CD4-positive, alpha-beta T cell treated with Interleukin-6 at 100 ng/mL for 8 hours (primary cell): ENCODE measurements around the gene BUB3.

Experiments used
- DNase-seq: peaks from one replicate; pipeline ENCODE4 v3.0.0-alpha.2; 2020; ENCODE audit warnings: mixed read lengths, low spot score

Gene BUB3, protein sequence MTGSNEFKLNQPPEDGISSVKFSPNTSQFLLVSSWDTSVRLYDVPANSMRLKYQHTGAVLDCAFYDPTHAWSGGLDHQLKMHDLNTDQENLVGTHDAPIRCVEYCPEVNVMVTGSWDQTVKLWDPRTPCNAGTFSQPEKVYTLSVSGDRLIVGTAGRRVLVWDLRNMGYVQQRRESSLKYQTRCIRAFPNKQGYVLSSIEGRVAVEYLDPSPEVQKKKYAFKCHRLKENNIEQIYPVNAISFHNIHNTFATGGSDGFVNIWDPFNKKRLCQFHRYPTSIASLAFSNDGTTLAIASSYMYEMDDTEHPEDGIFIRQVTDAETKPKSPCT

DNA sequence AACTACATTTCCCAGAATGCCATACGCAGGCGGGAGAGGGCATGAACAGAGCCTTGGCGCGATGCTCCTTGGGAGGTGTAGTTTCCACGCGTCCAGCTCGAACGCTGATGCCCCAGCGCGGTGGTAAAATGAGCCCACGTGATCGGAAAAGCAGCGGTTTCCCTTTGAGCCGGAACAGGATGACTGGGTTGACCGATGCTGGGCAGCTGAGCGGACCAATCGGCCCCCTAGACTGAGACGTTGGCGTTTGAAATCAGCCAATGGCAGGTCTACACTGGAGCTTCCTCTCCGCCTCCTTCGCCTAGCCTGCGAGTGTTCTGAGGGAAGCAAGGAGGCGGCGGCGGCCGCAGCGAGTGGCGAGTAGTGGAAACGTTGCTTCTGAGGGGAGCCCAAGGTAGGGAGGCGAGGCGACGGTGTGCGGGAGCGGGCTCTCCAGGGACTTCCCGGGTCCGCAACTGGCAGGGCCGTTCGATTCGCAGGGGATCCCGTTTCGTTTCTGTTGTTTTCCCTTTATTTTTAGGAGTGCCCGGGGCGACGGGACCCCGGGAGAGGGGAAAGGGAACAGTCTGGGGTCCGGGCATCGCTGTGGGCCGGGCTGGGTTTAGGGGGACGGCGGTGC, at the start of gene BUB3:
BUB3 (plus strand) TSS at position 311 of the 619 bp plus-strand sequence. CDS start 516 bp downstream, outside the sequence.
- peak; percentile 97 for DNase-seq

GRCh38 chr10:123109466-123109865, 44.7 kb upstream of the BUB3 start:
- DNase-seq, result no peak

DNA sequence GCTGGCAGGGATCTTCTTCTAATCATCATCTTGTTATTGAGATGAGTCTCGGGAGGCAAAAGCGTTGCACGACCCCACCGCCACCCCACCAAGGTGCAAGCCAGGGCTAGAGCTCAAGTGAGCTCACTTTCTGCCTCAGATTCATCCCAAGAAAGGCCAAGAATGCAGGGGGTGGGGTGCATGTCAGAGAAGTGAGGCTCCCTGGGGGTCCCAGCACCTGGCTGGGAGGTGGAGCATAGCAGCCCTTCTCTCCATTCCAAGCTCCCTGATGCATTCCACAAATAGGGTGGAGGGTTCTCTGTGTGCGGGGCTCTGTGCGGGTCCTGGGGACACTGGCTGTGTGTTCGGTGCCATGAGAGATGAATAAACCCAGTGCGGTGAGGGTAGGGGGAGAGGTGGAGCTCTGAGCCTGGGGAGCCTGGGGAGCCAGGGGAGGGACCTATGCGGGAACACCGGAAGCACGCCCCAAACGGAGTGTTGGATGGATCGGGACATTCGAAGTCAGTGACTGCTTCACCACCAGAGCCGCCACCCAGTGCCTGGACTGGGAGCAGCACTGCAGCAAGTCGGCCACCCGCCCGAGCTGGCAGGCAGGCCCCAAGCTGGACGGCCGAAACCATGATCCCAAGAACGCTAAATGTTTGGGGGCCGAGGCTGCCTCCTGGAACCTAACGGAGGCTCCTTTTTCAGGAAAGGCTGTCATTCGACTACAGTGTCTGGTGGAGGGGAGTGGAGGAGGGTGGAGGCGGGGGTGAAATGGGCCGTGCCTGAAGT, 36.4 kb upstream of the BUB3 start:
- no peak for DNase-seq

- DNase-seq, result no peak
Observed at GRCh38 chr10:123119081-123119480, 35.1 kb upstream of the BUB3 start.

DNA sequence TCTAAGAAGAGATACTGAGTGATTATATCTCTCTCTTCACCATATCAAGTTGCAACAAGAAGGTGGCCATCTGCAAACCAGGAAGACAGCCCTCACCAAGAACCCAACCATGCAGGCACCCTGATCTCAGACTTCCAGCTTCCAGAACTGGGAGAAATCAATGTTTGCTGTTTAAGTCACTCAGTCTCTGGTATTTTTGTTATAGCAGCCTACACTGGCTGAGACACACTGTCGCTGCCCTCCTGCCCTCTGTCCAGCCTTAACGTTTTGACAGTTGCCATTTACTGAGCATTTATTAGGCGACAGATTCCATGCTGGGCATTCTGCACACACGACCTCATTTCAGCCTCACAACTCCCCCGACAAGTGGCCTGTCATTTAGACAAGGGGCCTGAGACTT, 28.0 kb upstream of the BUB3 start:
- DNase-seq, result no peak

DNA sequence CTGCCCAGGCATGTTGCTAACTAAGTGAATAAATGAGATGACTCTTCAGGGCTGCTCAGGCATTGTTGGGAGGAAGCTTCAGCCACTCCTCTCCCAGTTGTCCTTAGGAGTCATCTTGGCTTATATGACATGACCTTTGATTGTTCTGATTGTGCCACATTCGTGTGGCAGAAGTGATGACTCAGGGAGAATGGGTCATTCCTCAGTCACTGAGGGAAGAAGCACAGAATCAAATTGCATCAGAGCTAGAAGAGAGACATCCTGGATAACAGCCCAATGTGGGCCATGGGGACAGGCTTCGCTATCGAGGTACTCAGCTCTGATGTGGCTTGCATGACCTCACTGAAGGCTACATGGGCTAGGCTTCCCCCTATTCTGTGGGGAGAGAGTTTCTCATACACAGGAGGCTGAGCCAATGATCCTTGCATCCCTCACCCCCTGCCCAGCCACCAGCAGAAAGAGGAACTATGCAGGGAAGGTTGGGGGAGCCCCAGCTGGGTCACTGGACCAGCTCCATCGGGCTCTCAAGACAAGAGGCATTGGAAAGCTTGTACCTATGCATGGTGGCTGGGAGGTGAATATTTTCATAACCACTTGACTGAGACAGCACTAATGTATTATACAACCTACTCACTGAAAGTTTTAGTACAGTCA, 24.5 kb upstream of the BUB3 start:
- no peak for DNase-seq

GRCh38 chr10:123132576-123133477, 21.4 kb upstream of the BUB3 start:
- peak; percentile 79 for DNase-seq

- DNase-seq, result no peak
Observed at GRCh38 chr10:123133541-123134342, 20.5 kb upstream of the BUB3 start.

- no peak for DNase-seq
Observed at GRCh38 chr10:123134343-123134914, 19.8 kb upstream of the BUB3 start.

DNA sequence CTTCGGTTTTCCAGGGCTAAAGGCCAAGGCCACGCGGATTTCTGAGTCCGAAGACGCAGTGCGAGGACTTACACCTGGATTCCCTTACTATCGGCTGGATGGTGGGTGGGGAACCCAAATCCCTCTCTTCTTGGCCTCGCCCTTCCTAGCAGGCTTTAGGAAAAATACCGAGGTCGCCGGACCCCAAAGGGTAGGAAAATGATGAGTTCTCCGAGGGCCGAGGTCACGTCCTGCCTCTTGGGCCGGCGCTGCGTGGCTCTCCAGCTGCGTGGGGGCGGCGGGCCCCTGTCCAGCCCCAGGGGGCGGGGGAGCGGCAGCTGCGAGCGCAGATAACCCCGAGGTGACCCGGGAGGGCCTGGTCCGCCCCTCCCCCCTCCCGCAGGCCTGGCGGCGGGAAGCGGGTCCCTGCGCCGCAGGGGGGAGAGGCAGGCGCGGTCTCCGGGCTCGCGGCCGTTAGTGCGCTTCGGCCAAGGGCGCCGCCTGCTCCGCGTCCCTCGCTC, 19.2 kb upstream of the BUB3 start:
- DNase-seq, result no peak

DNA sequence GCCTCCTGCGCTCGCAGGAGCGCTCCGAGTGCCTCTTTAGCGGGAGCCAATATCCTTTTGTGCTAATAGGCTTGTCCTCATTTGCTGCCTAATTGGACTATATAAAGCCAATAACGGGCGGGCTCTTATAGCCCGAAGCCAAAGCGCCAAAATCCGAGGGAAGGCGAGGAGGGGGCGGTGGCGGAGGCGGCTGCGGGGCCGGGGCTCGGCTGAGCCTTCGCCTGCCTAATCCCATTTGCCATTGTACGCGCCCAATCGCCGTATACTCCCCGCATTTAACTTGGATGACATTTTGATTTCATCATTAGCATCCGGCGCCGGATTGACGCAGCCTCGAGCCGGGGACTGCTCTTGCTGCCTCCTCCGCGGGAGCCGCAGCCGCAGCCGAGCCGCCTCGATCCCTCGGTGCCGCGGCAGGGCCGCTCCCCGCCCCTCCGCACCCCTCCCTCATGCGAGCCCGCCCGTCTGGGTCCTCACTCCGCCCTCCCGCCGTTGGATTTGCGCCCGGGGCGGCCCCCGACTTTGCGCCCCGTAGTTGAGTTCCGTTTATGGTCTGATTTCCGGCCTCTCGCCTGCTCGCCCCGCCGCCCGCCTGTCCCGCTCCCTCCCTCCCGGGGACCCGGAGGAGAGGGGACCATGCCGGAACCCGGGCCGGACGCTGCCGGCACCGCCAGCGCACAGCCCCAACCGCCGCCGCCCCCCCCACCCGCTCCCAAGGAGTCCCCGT, 18.6 kb upstream of the BUB3 start, which contains the start of gene HMX3:
HMX3 (plus strand) TSS at position 556 of the 727 bp plus-strand sequence; CDS start at position 637, 81 bp downstream.
- DNase-seq, result no peak

DNA sequence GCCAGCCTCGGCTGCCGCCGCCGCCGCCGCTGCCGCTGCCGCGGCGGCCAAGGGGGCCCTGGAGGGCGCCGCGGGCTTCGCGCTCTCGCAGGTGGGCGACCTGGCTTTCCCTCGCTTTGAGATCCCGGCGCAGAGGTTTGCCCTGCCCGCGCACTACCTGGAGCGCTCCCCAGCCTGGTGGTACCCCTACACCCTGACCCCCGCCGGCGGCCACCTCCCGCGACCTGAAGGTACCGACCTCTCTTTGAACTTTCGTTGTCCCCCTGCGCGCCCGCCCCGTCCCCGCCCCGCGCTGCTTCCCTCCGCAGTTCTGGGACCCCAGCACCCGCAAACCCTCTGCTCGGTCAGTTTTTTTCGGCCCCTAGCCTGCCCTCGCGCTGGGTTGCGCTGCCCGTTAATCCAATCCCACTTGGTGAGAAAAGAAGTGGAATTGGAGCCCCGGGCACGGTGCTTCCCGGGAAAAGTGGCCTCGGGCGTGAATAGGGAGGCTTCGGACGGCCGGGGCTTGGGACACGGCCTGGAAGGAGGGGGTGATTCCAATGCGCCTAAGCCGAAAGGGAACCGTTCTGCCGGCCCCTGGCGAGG, 17.9 kb upstream of the BUB3 start:
- no peak for DNase-seq

DNA sequence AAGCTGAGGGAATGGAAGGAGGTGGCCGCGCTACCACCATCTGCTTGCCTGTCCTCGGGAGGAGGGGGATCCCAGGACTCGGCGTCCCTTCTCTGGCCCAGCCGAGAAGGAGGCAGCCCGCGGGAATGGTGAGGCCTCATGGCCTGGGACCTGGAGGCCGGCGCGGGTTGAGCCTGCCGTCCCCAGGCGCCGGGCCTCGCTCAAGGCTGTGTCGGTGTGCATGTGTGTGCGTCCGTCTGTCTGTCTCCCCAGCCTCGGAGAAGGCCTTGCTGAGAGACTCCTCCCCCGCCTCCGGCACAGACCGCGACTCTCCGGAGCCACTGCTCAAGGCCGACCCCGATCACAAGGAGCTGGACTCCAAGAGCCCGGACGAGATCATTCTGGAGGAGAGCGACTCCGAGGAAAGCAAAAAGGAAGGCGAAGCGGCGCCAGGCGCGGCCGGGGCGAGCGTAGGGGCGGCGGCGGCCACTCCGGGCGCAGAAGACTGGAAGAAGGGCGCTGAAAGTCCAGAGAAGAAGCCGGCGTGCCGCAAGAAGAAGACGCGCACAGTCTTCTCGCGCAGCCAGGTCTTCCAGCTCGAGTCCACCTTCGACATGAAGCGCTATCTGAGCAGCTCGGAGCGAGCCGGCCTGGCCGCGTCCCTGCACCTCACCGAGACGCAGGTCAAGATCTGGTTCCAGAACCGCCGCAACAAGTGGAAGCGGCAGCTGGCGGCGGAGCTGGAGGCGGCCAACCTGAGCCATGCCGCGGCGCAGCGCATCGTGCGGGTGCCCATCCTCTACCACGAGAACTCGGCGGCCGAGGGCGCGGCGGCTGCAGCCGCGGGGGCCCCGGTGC, 17.2 kb upstream of the BUB3 start:
- DNase-seq, result no peak

- no peak for DNase-seq
Observed at GRCh38 chr10:123139165-123139520, 15.1 kb upstream of the BUB3 start.

GRCh38 chr10:123139521-123140163, 14.6 kb upstream of the BUB3 start:
- DNase-seq, result no peak

- no peak for DNase-seq
Observed at GRCh38 chr10:123140164-123140982, 13.8 kb upstream of the BUB3 start.

GRCh38 chr10:123140983-123141390, 13.2 kb upstream of the BUB3 start:
- no peak for DNase-seq
